Memory B cell (primary cell): ENCODE measurements around the gene ATP6V0E2.

Experiments
- ATAC-seq: fragments of 150-1000 bp; cut with Tn5 transposase; 2 replicates; pipeline ENCODE4 v1.10.0; 2021; ENCODE audit warnings: low read depth, mild to moderate bottlenecking, moderate library complexity
- DNase-seq, 2 donors: peaks; one replicate each; pipeline ENCODE4 v3.0.0; 2022; ENCODE audit warnings: low spot score in 2 of 2
- H3K27ac Mint-ChIP-seq: one replicate; pipeline ENCODE4 v1.8.0; 2022; ENCODE audit warnings: mild to moderate bottlenecking, moderate library complexity, mixed read lengths
- H3K27me3 Mint-ChIP-seq: one replicate; pipeline ENCODE4 v1.8.0; 2022; ENCODE audit warnings: mixed read lengths
- H3K36me3 Mint-ChIP-seq: one replicate; pipeline ENCODE4 v1.8.0; 2022; ENCODE audit warnings: mild to moderate bottlenecking, mixed read lengths
- H3K4me1 Mint-ChIP-seq: one replicate; pipeline ENCODE4 v1.8.0; 2022; ENCODE audit warnings: mixed read lengths
- H3K4me3 Mint-ChIP-seq: one replicate; pipeline ENCODE4 v1.8.0; 2022; ENCODE audit warnings: mild to moderate bottlenecking, moderate library complexity, mixed read lengths
- H3K9me3 Mint-ChIP-seq: one replicate; pipeline ENCODE4 v1.8.0; 2022; ENCODE audit warnings: mixed read lengths

ATP6V0E2 gene

DNA sequence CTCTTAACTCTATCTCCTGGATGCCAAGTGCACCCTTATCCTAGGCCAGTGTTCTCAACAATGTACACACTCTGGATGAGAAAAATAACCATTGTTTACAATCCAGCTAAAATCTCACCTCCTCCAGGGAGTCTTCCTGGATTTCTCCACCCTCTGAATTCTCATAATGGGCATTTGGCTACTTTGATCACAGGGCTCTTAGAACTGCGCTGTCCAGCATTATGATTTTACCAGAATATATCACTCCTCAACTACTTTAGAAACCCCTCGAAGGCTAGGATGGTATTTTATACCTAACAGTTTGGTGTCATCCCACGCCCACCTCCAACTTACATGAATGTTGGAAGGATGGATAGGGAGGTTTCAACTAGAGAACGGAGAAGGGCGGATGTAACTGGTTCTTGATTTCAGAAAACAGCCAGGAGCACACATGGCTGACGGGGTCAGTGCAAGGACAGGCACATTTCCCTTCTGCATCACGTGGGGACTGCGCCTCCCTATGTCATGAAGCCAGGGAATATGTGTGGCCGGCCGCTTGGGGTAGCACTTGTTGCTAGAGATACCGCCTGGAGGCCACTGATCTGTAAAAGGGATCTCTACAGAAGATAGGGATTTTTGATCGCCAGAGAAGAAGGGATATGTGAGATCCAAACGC lies 1.2 kb upstream of the ATP6V0E2 start:
- Mint-ChIP-seq H3K9me3 (no peaks in the 10 kb centered on the region), H3K27ac (peak overlapping the region; percentile 38), H3K27me3 (no peaks in the 10 kb centered on the region), H3K36me3 (no peaks in the 10 kb centered on the region), H3K4me1 (peaks cover 33% of the 10 kb centered on the region), H3K4me3 (peak overlapping the region; percentile 77)
- DNase-seq (no peak), ATAC-seq (no peak)

DNA sequence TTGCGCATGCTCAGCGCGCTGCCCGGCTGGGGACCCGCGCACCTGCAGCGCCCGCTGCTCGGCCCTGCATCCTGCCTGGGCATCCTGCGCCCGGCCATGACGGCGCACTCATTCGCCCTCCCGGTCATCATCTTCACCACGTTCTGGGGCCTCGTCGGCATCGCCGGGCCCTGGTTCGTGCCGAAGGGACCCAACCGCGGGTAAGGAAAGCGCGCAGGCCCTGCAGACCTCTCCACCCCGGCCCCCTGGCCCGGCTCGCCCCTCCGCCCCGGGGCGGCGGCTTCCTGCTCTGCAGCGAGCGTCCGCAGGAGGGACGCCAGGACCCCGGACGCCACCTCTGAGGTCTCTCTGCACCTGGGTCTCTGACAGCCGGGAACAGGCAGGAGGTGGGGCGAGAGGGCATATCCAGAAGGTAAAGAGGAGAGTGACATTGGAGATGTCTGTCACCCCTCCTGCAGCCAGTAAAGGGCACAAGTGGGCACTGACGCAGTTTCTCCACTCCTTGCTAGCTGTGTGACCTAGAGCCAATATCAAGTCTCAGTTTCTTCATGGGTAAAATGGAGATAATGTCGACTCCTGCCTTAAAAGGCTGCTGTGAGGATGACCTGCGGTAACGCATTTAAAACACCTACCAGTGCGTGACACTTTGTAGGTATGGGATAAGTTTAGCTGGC lies 338 bp downstream of the ATP6V0E2 start:
- DNase-seq, result no peak
- H3K4me3 Mint-ChIP-seq, result peak overlapping the region; percentile 94
- no peak for ATAC-seq
- no peaks in the 10 kb centered on the region for H3K9me3 Mint-ChIP-seq
- H3K36me3 Mint-ChIP-seq, result peaks cover 2% of the 10 kb centered on the region
- peak overlapping the region; percentile 38 for H3K27ac Mint-ChIP-seq
- H3K4me1 Mint-ChIP-seq, result peaks cover 29% of the 10 kb centered on the region
- H3K27me3 Mint-ChIP-seq, result no peaks in the 10 kb centered on the region

DNA sequence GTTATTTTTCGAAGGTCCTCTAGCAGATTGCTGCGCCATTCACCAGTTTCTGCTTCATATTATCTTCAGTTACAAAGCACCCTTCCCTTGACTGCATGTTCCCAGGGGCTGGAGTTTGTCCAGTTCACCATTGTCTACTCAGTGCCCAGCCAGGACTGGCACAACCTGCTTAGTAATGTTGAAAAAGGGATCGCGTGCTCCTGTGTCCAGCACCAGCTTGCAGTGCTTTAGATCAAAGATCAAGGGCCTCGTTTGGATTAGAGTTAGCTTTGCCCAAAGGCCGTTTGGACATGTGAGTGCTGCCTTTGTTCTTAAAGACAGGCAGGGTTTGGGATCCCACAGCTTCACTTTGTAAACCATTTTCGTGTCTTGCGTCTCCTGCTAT lies 867 bp downstream of the ATP6V0E2 start:
- no peak for ATAC-seq
- no peaks in the 10 kb centered on the region for H3K27me3 Mint-ChIP-seq
- H3K27ac Mint-ChIP-seq, result no peak overlapping the region

DNA sequence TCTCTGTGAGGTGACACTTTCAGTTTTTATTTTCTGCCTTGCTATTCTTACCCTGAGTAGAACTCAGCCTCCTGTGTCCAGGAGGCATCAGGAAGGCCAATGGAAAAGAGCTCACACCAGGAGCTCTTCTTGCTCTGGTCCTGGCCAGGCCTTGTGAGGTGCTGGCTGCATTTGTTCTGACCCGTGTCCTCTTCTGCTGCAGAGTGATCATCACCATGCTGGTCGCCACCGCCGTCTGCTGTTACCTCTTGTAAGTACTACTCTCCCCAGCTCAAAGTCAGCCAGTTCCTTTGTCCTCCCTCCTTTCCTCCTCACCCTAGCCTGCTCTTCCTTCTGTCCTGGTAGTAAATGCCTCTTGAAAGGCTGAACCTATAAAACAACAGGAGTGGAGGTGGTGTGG lies 1.6 kb downstream of the ATP6V0E2 start:
- H3K36me3 Mint-ChIP-seq, result peaks cover 2% of the 10 kb centered on the region
- H3K27ac Mint-ChIP-seq, result no peak overlapping the region
- ATAC-seq, result no peak
- no peaks in the 10 kb centered on the region for H3K9me3 Mint-ChIP-seq
- DNase-seq, result peak in 1 of 2 donors; percentile 6
- no peaks in the 10 kb centered on the region for H3K27me3 Mint-ChIP-seq
- H3K4me1 Mint-ChIP-seq, result peaks cover 21% of the 10 kb centered on the region
- peak overlapping the region; percentile 94 for H3K4me3 Mint-ChIP-seq

More for the DNA sequence above, 867 bp downstream of the ATP6V0E2 start:
- no peak for DNase-seq
- Mint-ChIP-seq H3K4me1 (peaks cover 28% of the 10 kb centered on the region), H3K4me3 (peak overlapping the region; percentile 94), H3K9me3 (no peaks in the 10 kb centered on the region), H3K36me3 (peaks cover 2% of the 10 kb centered on the region)

DNA sequence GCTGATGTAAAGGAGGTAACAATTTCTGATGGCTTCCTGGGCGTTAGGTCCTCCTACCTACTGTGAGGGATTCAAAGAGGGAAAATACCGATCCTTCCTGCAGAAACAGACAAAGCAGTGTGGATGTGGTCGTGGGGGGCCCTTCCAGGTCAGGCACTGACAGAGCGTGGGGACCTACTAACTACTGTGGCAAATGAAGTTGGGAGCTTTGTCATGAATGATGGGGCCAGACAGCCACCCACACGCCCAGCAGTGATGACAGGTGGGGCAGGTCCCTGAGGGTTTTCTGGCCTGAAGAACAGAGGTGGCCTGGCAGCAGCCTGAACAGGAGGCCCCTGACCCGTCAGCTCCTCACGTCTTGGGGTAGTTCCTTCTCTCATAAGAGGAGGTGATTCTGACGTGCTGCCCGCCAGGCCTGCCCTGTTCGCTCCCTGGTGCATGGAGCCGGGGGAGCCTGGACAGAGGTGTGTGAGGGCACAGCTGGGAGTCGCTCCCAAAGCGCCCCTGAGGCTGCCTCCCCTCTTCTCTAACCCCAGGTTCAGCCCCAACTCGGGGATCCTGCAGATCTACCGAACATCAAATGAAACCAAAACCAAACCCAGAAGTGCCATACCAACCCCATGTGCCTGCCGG lies 4.2 kb downstream of the ATP6V0E2 start:
- DNase-seq (peak in 1 of 2 donors; percentile 6), ATAC-seq (no peak)
- H3K36me3 Mint-ChIP-seq, result peaks cover 2% of the 10 kb centered on the region
- no peaks in the 10 kb centered on the region for H3K27me3 Mint-ChIP-seq
- no peak overlapping the region for H3K27ac Mint-ChIP-seq
- no peaks in the 10 kb centered on the region for H3K9me3 Mint-ChIP-seq
- H3K4me3 Mint-ChIP-seq, result no peak overlapping the region
- peaks cover 15% of the 10 kb centered on the region for H3K4me1 Mint-ChIP-seq

DNA sequence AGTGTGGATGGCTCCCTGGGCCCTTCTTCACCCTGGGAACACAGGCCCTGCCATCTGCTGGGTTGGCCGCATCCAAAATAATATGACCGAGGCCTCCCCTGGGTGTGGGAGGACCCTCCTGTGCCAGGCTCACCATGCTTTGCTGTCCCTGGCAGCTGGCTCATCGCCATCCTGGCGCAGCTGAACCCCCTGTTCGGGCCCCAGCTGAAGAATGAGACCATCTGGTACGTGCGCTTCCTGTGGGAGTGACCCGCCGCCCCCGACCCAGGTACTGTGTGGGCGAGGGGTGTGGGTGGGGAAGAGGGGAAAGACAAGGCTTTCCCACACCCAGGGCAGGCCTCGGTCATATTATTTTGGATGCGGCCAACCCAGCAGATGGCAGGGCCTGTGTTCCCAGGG lies 4.8 kb downstream of the ATP6V0E2 start:
- Mint-ChIP-seq H3K4me3 (no peak overlapping the region), H3K9me3 (no peaks in the 10 kb centered on the region), H3K27ac (no peak overlapping the region), H3K36me3 (peaks cover 2% of the 10 kb centered on the region), H3K27me3 (no peaks in the 10 kb centered on the region), H3K4me1 (peaks cover 19% of the 10 kb centered on the region)
- DNase-seq (no peak), ATAC-seq (no peak)

DNA sequence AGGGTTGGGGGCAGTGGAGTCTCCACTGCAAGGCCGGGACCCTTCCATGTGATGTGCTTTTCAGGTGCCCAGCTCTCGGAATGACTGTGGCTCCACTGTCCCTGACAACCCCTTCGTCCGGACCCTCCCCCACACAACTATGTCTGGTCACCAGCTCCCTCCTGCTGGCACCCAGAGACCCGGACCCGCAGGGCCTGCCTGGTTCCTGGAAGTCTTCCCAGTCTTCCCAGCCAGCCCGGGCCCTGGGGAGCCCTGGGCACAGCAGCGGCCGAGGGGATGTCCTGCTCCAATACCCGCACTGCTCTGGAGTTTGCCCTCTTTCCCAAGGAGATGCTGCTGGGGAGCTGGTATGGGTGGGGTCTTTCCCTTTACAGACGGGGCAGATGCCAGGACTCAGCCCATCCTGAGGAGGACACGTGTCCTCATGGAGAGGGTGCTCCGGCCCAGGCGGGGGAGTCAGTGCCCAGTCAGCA lies 5.5 kb downstream of the ATP6V0E2 start:
- Mint-ChIP-seq H3K9me3 (no peaks in the 10 kb centered on the region), H3K36me3 (peaks cover 2% of the 10 kb centered on the region), H3K27ac (no peak overlapping the region), H3K4me3 (no peak overlapping the region), H3K27me3 (no peaks in the 10 kb centered on the region), H3K4me1 (peaks cover 16% of the 10 kb centered on the region)
- DNase-seq, result no peak
- no peak for ATAC-seq

DNA sequence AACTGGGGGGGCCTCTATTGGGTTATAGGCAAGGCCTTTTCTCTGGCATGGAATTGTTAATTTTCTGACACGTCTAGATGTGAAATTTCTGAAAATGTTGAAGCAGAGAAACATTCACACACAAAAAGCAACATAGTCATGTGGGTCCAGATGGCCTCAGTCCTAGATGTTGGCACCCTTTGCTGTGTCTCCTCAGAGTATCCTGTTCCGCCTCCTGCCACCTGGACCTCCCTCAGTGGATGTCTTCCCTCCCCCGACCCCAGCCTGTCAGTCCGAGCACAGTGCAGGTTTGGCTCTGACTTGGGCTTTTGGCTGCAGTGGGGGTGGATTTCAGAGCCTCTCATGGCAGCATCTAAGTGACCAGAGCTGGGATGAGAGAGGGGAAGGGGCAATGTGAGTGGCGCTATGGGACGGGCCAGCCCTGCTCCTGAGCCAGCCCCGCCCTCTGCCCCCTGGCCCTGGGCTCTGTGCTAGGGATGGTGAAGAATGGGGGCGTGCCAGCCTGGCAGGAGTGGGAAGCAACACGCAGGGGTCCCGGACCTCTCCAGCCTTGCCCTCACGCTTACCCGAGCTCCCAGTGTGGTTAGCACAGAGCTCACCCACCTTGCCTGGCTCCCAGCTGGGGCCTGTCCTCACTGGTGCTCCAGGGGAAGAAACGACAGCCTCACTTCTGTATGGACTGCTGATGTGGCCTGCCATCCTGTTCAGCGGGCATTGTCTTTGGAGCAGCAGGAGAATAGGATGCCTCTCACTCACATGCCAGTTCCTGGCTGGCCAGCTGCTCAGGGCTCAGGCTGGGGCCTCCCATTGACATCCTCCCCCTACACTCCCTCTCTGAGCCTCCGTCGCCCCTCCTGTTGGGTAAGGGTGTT lies 6.2 kb downstream of the ATP6V0E2 start:
- H3K4me3 Mint-ChIP-seq, result no peak overlapping the region
- H3K36me3 Mint-ChIP-seq, result peaks cover 2% of the 10 kb centered on the region
- H3K27me3 Mint-ChIP-seq, result no peaks in the 10 kb centered on the region
- no peak overlapping the region for H3K27ac Mint-ChIP-seq
- ATAC-seq (no peak), DNase-seq (no peak)
- peaks cover 9% of the 10 kb centered on the region for H3K4me1 Mint-ChIP-seq
- H3K9me3 Mint-ChIP-seq, result no peaks in the 10 kb centered on the region

DNA sequence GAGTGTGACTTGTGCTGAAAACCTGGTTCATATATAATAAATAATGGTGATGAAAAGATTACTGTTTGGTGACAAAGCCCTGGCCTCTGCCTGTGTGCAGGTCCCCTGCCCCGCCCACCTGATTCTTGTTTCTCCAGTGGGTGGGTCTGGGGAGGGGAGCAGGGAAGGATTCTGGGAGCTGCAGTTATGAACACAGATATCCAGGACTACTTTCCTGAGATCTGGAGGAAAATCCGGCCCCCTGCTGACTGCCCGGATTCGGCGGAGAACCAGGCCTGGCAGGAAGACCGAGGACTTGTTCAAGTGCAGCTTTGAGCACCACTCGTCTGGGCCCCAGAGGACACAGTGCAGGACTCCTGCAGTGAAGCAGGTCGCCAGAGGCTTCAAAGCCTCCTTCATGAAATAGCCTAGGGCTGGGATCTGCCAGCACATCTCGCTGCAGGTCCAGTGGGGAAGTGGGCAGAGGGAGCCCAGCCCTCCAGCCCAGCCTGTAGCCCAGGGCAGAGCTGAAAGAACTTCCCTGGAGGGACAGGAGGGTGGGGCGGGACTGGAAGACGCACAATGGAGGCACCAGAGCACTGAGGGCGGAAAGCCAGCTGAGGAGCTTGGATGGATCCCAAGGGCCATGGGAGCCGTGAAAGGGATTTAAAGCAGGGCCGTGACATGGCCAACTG lies 7.0 kb downstream of the ATP6V0E2 start:
- no peaks in the 10 kb centered on the region for H3K9me3 Mint-ChIP-seq
- H3K4me3 Mint-ChIP-seq, result no peak overlapping the region
- ATAC-seq (no peak), DNase-seq (no peak)
- no peaks in the 10 kb centered on the region for H3K27me3 Mint-ChIP-seq
- peaks cover 2% of the 10 kb centered on the region for H3K36me3 Mint-ChIP-seq
- peaks cover 4% of the 10 kb centered on the region for H3K4me1 Mint-ChIP-seq
- no peak overlapping the region for H3K27ac Mint-ChIP-seq

DNA sequence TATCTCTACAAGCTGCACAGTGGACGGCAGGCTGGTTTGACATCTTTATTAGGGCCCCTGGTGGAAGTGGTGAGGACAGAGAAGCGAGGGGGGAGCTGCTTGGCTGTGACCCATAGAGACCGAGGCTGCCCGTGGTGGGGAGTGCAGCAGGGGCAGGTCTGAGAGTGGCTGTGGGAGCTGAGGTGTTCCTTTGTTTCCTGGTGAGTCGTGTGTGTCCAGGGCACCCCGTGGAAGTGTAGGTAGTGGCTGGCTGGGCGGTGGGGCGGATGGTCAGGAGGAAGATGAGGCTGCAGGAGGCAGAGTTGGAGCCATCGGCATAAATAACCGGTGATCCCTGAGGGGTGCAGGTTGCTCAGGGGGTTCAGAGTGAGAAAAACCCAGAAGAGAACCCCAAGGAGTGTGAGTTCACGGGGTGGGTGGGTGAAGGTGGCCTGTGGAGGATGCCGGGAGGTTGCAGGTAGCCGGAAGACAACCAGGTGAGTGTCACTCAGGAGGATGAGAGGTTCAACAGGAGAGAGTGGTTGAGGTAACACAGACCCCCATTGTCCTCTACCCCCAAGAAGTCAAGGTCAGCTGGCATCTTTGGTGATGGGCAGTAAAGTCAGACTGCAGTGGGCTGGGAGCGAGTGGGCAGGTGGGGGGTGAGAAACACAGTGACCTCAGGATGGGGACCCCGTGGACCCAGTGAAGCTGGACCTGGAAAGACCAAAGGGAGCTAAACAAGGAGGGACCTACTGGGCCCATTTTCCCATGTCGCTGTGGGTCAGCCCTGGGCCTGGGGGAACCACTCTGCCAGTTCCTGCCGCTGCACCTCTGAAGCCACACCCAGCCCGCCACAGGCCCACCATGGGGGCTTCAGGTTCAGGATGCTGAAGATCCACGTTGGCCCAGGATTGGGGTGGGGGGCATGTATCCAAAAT lies 7.8 kb downstream of the ATP6V0E2 start:
- Mint-ChIP-seq H3K27me3 (no peaks in the 10 kb centered on the region), H3K4me1 (peaks cover 11% of the 10 kb centered on the region), H3K4me3 (no peak overlapping the region), H3K27ac (no peak overlapping the region), H3K36me3 (peaks cover 2% of the 10 kb centered on the region), H3K9me3 (no peaks in the 10 kb centered on the region)
- DNase-seq (no peak), ATAC-seq (no peak)

DNA sequence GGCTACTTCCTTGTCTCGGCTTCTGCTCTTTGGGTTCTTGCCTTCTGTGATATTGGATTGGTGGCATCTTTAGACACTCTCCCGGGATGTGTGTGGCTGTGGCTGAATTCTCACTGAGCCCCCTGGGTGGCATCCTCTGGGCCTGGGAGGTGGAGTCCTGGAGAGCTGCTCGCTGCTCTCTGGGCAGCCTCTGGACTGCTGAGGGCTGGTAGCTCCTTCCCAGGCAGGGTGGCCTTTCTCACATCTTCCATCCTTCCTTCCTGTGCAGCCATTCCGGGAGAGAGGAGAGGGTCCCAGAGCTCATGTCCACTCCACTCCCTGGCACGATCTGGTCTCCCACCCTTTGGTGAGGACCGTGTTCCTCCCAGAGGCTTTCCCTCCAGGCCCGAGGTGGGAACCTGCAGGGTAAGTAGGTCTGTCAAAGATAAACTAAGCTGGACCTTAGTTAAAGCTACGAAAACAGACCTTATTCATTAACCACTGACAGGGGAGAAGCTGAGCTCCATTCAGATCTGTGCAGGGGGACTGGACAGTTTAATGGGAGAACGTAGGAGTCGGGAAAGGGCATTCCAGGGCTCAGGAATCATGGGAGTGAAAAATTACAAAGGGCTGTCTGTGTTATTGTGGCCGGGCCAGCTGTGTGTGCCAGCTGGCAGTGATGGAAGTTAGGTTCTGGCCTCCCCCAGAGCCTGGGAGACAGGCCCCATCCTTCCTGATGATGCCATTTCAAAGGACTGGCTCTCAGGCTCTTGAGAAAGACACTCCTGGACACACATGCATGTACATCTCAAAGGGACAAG lies 8.7 kb downstream of the ATP6V0E2 start:
- Mint-ChIP-seq H3K36me3 (peaks cover 2% of the 10 kb centered on the region), H3K4me3 (no peak overlapping the region), H3K4me1 (peaks cover 11% of the 10 kb centered on the region), H3K27me3 (no peaks in the 10 kb centered on the region), H3K9me3 (no peaks in the 10 kb centered on the region), H3K27ac (no peak overlapping the region)
- ATAC-seq, result no peak
- no peak for DNase-seq

DNA sequence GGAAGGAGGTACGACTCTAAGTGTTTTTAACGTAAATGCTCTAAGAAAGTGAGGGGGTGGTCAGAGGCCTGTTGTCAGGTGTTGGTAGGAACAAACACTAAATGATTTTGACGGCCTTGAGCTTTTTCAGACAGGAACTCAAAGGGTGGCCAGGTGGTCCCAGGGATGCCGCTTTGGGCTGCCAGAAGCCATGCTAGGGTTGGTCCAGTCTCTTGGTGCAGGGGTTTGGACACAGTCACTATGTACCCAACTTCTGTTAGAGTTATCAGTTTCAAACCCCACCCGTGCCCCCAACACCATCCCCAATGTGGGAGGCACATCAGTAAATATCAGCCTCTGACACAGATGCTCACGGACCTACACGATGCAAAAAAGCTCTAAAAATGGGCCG lies 9.3 kb downstream of the ATP6V0E2 start:
- no peaks in the 10 kb centered on the region for H3K27me3 Mint-ChIP-seq
- H3K36me3 Mint-ChIP-seq, result no peaks in the 10 kb centered on the region
- H3K4me1 Mint-ChIP-seq, result peaks cover 11% of the 10 kb centered on the region
- no peak overlapping the region for H3K27ac Mint-ChIP-seq
- DNase-seq (no peak), ATAC-seq (no peak)
- no peak overlapping the region for H3K4me3 Mint-ChIP-seq
- H3K9me3 Mint-ChIP-seq, result no peaks in the 10 kb centered on the region
